A673 (cell line): ENCODE data around the gene HAT1.

Experiments used
- EZH2 ChIP-seq: fragments of 200-600 bp; sonication (generic); IDR thresholded peaks from 2 replicates; pipeline ENCODE4 v1.6.1; 2017; ENCODE audit warnings: borderline replicate concordance, low read depth, mild to moderate bottlenecking, mixed read lengths, antibody characterized with exemption, low read length; ENCODE audit not compliant: poor library complexity, severe bottlenecking
- TF ChIP-seq, protein P1 (sequence below): fragments of 300-800, 200-600 bp; sonication (generic); conservative IDR thresholded peaks from 2 replicates; pipeline ENCODE4 v1.5.1; 2017; ENCODE audit warnings: low read depth, mild to moderate bottlenecking, antibody characterized with exemption, low read length, moderate library complexity, mixed read lengths

DNA sequence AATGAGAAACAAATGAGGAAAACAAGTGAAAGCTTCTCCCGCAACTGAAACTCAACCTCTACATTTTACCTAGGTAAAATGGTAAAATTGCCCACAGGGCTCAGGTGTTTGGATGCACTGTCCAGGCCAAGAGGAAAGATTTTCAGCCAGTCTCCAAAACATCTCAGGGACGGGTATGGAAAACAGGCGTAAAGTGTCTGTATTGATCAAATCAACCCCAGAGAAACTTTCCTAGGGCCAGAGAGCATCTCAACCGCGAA is 361 bp upstream of the HAT1 start:
- TF ChIP-seq, protein P1, sequence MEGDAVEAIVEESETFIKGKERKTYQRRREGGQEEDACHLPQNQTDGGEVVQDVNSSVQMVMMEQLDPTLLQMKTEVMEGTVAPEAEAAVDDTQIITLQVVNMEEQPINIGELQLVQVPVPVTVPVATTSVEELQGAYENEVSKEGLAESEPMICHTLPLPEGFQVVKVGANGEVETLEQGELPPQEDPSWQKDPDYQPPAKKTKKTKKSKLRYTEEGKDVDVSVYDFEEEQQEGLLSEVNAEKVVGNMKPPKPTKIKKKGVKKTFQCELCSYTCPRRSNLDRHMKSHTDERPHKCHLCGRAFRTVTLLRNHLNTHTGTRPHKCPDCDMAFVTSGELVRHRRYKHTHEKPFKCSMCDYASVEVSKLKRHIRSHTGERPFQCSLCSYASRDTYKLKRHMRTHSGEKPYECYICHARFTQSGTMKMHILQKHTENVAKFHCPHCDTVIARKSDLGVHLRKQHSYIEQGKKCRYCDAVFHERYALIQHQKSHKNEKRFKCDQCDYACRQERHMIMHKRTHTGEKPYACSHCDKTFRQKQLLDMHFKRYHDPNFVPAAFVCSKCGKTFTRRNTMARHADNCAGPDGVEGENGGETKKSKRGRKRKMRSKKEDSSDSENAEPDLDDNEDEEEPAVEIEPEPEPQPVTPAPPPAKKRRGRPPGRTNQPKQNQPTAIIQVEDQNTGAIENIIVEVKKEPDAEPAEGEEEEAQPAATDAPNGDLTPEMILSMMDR = no peak
- TF ChIP-seq EZH2 = no peak
